SK-N-MC (cell line): Measurements from ENCODE around the gene NDUFB7.

Experiments used
- EZH2 ChIP-seq: fragments of 200-600 bp; sonication (generic); IDR thresholded peaks from one replicate; pipeline ENCODE4 v1.6.1; 2017; ENCODE audit warnings: antibody characterized with exemption
- POLR2AphosphoS5 ChIP-seq: IDR thresholded peaks from 2 replicates; pipeline ENCODE4 v1.6.1; 2012; ENCODE audit warnings: mild to moderate bottlenecking, low read depth, low read length, borderline replicate concordance

- TF ChIP-seq POLR2AphosphoS5: no peak
- TF ChIP-seq EZH2: no peak
Observed at GRCh38 chr19:14544047-14544446, 27.8 kb downstream of the NDUFB7 start.
